GM19240 (cell line): ENCODE measurements around the gene TBXAS1.

Source experiments
- DNase-seq: peaks from one replicate; pipeline ENCODE4 v3.0.0; 2011; ENCODE audit warnings: low spot score; ENCODE audit not compliant: insufficient read length

Gene TBXAS1

GRCh38 chr7:140061607-140061930, 232.5 kb downstream of the TBXAS1 start:
- DNase-seq = no peak

- DNase-seq = no peak
Observed at GRCh38 chr7:140062118-140062527, 233.1 kb downstream of the TBXAS1 start.

- DNase-seq = peak; percentile 64
Observed at GRCh38 chr7:140062528-140063299, 233.7 kb downstream of the TBXAS1 start, which contains the start of gene PARP12. TSS of gene PARP12 (minus strand) at chr7:140062951. CDS start at chr7:140062847, 104 bp downstream.

- DNase-seq = no peak
Observed at GRCh38 chr7:140067052-140067451, 238.0 kb downstream of the TBXAS1 start.

GRCh38 chr7:140068033-140068432, 239.0 kb downstream of the TBXAS1 start:
- DNase-seq = no peak

- no peak for DNase-seq
Observed at GRCh38 chr7:140069298-140069949, 240.4 kb downstream of the TBXAS1 start.
